Measurements from ENCODE around the gene CTSZ.

CTSZ gene

GRCh38 chr20:59010321-59010994 lies 3.4 kb upstream of the CTSZ start:
- Histone ChIP-seq H3K4me1 (ENCODE audit: insufficient read depth, low read length, poor library complexity, severe bottlenecking) (no peaks in the 10 kb centered on the region), H4K20me1 (ENCODE audit: insufficient read depth, low read length, poor library complexity, severe bottlenecking) (no peaks in the 10 kb centered on the region), H3K4me3 (ENCODE audit: low read length, poor library complexity, severe bottlenecking) (no peak overlapping the region), H3K9me2 (replicated peaks; ENCODE audit: low read depth, low read length) (no peaks in the 10 kb centered on the region), H2AFZ (ENCODE audit: low read length) (no peak overlapping the region), H3K9ac (ENCODE audit: low read depth, low read length, poor library complexity, severe bottlenecking) (no peak overlapping the region), H3F3A (ENCODE audit: low read depth) (no peaks in the 10 kb centered on the region), H3K4me2 (ENCODE audit: low read depth, low read length, poor library complexity, severe bottlenecking) (no peak overlapping the region), H3K27me3 (ENCODE audit: insufficient read depth, low read length, poor library complexity, severe bottlenecking) (no peaks in the 10 kb centered on the region), H3K9me3 (ENCODE audit: insufficient read depth, low read depth, low read length) (no peaks in the 10 kb centered on the region), H3K79me2 (ENCODE audit: insufficient read depth, low read length) (no peaks in the 10 kb centered on the region), H3K36me3 (ENCODE audit: insufficient read depth, low read length) (no peaks in the 10 kb centered on the region)
- TF ChIP-seq CTCF (conservative IDR thresholded peaks at IDR 0.05; ENCODE audit: low read length), result no peak
- no peak for TF ChIP-seq EZH2phosphoT487 (IDR thresholded peaks at IDR 0.05; ENCODE audit: borderline replicate concordance)

GRCh38 chr20:59008715-59009336 lies 1.8 kb upstream of the CTSZ start:
- Histone ChIP-seq H3K9me2 (replicated peaks; ENCODE audit: low read depth, low read length) (no peaks in the 10 kb centered on the region), H3K9me3 (ENCODE audit: insufficient read depth, low read depth, low read length) (no peaks in the 10 kb centered on the region), H3K27me3 (ENCODE audit: insufficient read depth, low read length, poor library complexity, severe bottlenecking) (no peaks in the 10 kb centered on the region), H4K20me1 (ENCODE audit: insufficient read depth, low read length, poor library complexity, severe bottlenecking) (no peaks in the 10 kb centered on the region), H3K4me1 (ENCODE audit: insufficient read depth, low read length, poor library complexity, severe bottlenecking) (peaks cover 13% of the 10 kb centered on the region), H2AFZ (ENCODE audit: low read length) (no peak overlapping the region), H3K4me3 (ENCODE audit: low read length, poor library complexity, severe bottlenecking) (no peak overlapping the region), H3K79me2 (ENCODE audit: insufficient read depth, low read length) (no peaks in the 10 kb centered on the region), H3K4me2 (ENCODE audit: low read depth, low read length, poor library complexity, severe bottlenecking) (no peak overlapping the region), H3K36me3 (ENCODE audit: insufficient read depth, low read length) (no peaks in the 10 kb centered on the region), H3F3A (ENCODE audit: low read depth) (no peaks in the 10 kb centered on the region), H3K9ac (ENCODE audit: low read depth, low read length, poor library complexity, severe bottlenecking) (no peak overlapping the region)
- no peak for TF ChIP-seq CTCF (conservative IDR thresholded peaks at IDR 0.05; ENCODE audit: low read length)
- TF ChIP-seq EZH2phosphoT487 (IDR thresholded peaks at IDR 0.05; ENCODE audit: borderline replicate concordance), result no peak

GRCh38 chr20:59007665-59008511 lies 834 bp upstream of the CTSZ start:
- no peak overlapping the region for H3K4me3 ChIP-seq (ENCODE audit: low read length, poor library complexity, severe bottlenecking)
- no peak overlapping the region for H3K4me2 ChIP-seq (ENCODE audit: low read depth, low read length, poor library complexity, severe bottlenecking)
- no peaks in the 10 kb centered on the region for H3K27me3 ChIP-seq (ENCODE audit: insufficient read depth, low read length, poor library complexity, severe bottlenecking)
- no peak overlapping the region for H3K9ac ChIP-seq (ENCODE audit: low read depth, low read length, poor library complexity, severe bottlenecking)
- H3K4me1 ChIP-seq (ENCODE audit: insufficient read depth, low read length, poor library complexity, severe bottlenecking), result peaks cover 13% of the 10 kb centered on the region
- H3F3A ChIP-seq (ENCODE audit: low read depth), result no peaks in the 10 kb centered on the region
- no peaks in the 10 kb centered on the region for H3K79me2 ChIP-seq (ENCODE audit: insufficient read depth, low read length)
- no peaks in the 10 kb centered on the region for H4K20me1 ChIP-seq (ENCODE audit: insufficient read depth, low read length, poor library complexity, severe bottlenecking)
- no peak for TF ChIP-seq CTCF (conservative IDR thresholded peaks at IDR 0.05; ENCODE audit: low read length)
- no peak for TF ChIP-seq EZH2phosphoT487 (IDR thresholded peaks at IDR 0.05; ENCODE audit: borderline replicate concordance)
- no peaks in the 10 kb centered on the region for H3K9me3 ChIP-seq (ENCODE audit: insufficient read depth, low read depth, low read length)
- H2AFZ ChIP-seq (ENCODE audit: low read length), result no peak overlapping the region
- H3K36me3 ChIP-seq (ENCODE audit: insufficient read depth, low read length), result no peaks in the 10 kb centered on the region
- H3K9me2 ChIP-seq (replicated peaks; ENCODE audit: low read depth, low read length), result no peaks in the 10 kb centered on the region
